Nephron progenitor cell (in vitro differentiated cells): ENCODE measurements around the gene FRAT1.
"Not testable (repeated sequence)": the region's sequence is repeated elsewhere in the genome, so short reads cannot be mapped to it uniquely, and the experiment has no call there.

Experiments
- DNase-seq: peaks from one replicate; pipeline ENCODE4 v3.0.0; 2021
- H3K27ac Mint-ChIP-seq: 2 replicates; pipeline ENCODE4 v1.8.0; 2021; ENCODE audit warnings: mild to moderate bottlenecking, moderate library complexity, mixed read lengths
- H3K27me3 Mint-ChIP-seq: 2 replicates; pipeline ENCODE4 v1.8.0; 2021; ENCODE audit warnings: mild to moderate bottlenecking, low read depth, mixed read lengths; ENCODE audit not compliant: poor library complexity
- H3K36me3 Mint-ChIP-seq: 2 replicates; pipeline ENCODE4 v1.8.0; 2021; ENCODE audit warnings: low read depth, mixed read lengths
- H3K4me1 Mint-ChIP-seq: 2 replicates; pipeline ENCODE4 v1.8.0; 2021; ENCODE audit warnings: mixed read lengths
- H3K4me3 Mint-ChIP-seq: 2 replicates; pipeline ENCODE4 v1.8.0; 2021; ENCODE audit warnings: mild to moderate bottlenecking, moderate library complexity, mixed read lengths
- H3K9me3 Mint-ChIP-seq: 2 replicates; pipeline ENCODE4 v1.8.0; 2021; ENCODE audit warnings: mild to moderate bottlenecking, moderate library complexity, mixed read lengths
- CTCF ChIP-seq: fragments of 200-600 bp; sonication (generic); IDR thresholded peaks from 2 replicates; pipeline ENCODE4 v1.5.0; 2021; ENCODE audit warnings: antibody characterized with exemption

Gene FRAT1

GRCh38 chr10:97278491-97278989 is 40.5 kb upstream of the FRAT1 start:
- Mint-ChIP-seq H3K4me1 (peaks cover 10% of the 10 kb centered on the region), H3K27me3 (no peaks in the 10 kb centered on the region), H3K27ac (no peak overlapping the region), H3K36me3 (peaks cover 5% of the 10 kb centered on the region), H3K9me3 (peaks cover 4% of the 10 kb centered on the region), H3K4me3 (no peak overlapping the region)
- no peak for DNase-seq
- peak; percentile 63 for TF ChIP-seq CTCF

DNA sequence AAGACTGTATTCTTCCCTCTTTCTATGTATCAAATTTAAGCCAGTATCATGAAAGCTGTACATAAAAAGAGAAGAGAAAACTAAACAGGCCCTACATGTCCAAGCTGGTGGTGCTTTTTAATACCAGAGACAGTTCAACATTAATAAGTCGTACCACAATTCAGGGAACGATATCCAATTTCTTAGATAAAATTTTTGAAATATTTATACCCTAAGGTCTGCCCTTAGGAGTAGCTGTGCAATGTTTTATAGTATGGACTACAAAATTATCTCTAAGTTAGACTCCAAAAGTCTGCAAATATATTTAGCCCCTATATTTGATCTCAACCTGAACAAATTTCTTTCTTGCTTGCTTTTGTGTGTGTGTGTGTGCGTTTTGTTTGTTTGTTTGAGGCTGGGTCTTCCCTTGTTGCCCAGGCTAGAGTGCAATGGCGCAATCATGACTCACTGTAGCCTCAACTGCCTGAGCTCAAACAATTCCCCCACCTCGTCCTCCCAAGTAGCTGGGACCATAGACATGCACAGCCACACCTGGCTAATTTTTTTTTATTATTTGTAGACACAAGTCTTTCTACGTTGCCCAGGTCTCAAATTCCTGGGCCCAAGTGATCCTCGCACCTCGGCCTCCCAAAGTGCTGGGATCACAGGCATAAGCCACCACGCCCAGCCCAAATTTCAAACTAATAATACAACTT is 39.8 kb upstream of the FRAT1 start:
- H3K4me3 Mint-ChIP-seq = no peak overlapping the region
- H3K9me3 Mint-ChIP-seq = no peaks in the 10 kb centered on the region
- H3K27me3 Mint-ChIP-seq = no peaks in the 10 kb centered on the region
- no peaks in the 10 kb centered on the region for H3K36me3 Mint-ChIP-seq
- no peak overlapping the region for H3K27ac Mint-ChIP-seq
- no peak for TF ChIP-seq CTCF
- peaks cover 10% of the 10 kb centered on the region for H3K4me1 Mint-ChIP-seq
- no peak for DNase-seq

- no peak for DNase-seq
- Mint-ChIP-seq H3K4me3 (no peak overlapping the region), H3K27me3 (no peaks in the 10 kb centered on the region), H3K4me1 (peaks cover 10% of the 10 kb centered on the region), H3K27ac (no peak overlapping the region), H3K36me3 (peaks cover 2% of the 10 kb centered on the region), H3K9me3 (no peaks in the 10 kb centered on the region)
- no peak for TF ChIP-seq CTCF
These were observed 38.3 kb upstream of the FRAT1 start for GRCh38 chr10:97280783-97281182.

DNA sequence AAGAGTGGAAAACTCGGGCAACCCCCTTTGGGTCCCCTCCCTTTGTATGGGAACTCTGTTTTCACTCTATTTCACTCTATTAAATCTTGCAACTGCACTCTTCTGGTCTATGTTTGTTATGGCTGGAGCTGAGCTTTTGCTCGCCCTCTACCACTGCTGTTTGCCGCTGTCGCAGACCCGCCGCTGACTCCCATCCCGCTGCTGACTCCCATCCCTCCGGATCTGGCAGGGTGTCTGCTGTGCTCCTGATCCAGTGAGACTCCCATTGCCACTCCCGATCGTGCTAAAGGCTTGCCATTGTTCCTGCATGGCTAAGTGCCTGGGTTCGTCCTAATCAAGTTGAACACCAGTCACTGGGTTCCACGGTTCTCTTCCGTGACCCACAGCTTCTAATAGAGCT is 29.0 kb upstream of the FRAT1 start:
- not testable (repeated sequence) for H3K9me3 Mint-ChIP-seq, H3K27me3 Mint-ChIP-seq, H3K27ac Mint-ChIP-seq, DNase-seq
- peak overlapping the region; percentile 70 for H3K4me3 Mint-ChIP-seq
- H3K36me3 Mint-ChIP-seq = peaks cover 41% of the 10 kb centered on the region
- peaks cover 35% of the 10 kb centered on the region for H3K4me1 Mint-ChIP-seq

DNA sequence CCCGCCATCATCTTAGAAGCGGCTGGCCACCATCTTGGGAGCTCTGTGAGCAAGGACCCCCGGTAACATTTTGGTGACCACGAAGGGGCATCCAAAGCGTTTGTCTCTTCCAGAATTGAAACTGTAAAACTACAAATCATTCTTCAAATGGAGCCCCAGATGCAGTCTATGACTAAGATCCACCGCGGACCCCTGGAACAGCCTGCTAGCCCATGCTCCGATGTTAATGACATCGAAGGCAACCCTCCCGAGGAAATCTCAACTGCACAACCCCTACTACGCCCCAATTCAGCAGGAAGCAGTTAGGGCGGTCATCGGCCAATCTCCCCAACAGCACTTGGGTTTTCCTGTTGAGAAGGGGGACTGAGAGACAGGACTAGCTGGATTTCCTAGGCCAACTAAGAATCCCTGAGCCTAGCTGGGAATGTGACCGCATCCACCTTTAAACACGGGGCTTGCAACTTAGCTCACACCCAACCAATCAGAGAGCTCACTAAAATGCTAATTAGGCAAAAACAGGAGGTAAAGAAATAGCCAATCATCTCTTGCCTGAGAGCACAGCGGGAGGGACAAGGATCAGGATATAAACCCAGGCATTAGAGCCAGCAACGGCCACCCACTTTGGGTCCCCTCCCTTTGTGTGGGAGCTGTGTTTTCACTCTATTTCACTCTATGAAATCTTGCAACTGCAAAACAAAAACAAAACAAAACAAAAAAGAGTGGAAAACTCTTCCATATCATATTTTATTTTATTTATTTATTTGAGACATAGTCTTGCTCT is 28.3 kb upstream of the FRAT1 start:
- not testable (repeated sequence) for H3K27me3 Mint-ChIP-seq, DNase-seq, H3K9me3 Mint-ChIP-seq
- H3K36me3 Mint-ChIP-seq = peaks cover 39% of the 10 kb centered on the region
- H3K4me3 Mint-ChIP-seq = peak overlapping the region; percentile 95
- peak overlapping the region; percentile 22 for H3K27ac Mint-ChIP-seq
- H3K4me1 Mint-ChIP-seq = peaks cover 35% of the 10 kb centered on the region

DNA sequence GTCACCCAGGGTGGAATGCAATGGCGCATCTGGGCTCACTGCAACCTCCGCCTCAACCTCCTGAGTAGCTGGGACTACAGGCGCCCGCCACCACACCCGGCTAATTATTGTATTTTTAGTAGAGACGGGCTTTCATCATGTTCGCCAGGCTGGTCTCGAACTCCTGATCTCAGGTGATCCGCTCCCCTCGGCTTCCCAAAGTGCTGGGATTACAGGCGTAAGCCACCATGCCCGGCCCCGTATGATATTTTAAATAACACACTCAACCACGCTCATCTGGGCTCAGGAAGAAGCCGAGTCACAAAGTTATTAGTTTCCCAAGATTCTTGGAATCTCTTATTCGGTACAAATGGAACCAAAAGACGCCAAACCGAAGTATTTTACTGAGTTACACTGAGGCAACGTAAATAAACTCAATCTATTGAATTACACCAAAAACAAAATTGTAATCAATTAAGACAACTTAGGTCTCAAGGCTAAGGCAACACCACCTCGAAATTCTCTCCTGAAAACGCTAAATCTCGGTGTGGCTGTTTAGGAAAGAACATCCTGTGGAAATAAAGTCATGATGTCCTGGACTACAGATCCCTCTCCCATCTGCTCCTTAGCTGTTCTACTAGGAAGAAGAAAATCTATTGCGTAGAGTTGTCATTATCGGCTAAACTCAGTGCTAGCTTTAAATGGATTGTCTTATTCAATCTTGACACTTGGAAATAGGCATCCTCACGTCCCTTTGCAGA is 27.5 kb upstream of the FRAT1 start:
- Mint-ChIP-seq H3K4me3 (peak overlapping the region; percentile 95), H3K36me3 (peaks cover 35% of the 10 kb centered on the region), H3K9me3 (peaks cover 4% of the 10 kb centered on the region), H3K27me3 (peaks cover 5% of the 10 kb centered on the region), H3K27ac (peak overlapping the region; percentile 98), H3K4me1 (peaks cover 35% of the 10 kb centered on the region)
- TF ChIP-seq CTCF = no peak
- no peak for DNase-seq
